OCI-LY7 (cell line): ENCODE data around the gene SLC35F2. TPM values are rescaled to one million over a fixed set of nuclear protein-coding genes. Genes with fewer than 3 reads are reported as not detected.
A peak's percentile ranks its signal among the peaks of the same experiment; 100 is the strongest.

Source experiments
- BruUV-seq: library from RNA; stranded (reverse); fragments of 400-500 nt; replicated peaks from 2 replicates; lab custom pipeline; 2021; lab: Mats Ljungman, UMichigan
- CTCF ChIA-PET: fragments of 300-600 bp; sonication (Branson Sonifier 250); formaldehyde crosslinking; loops from one replicate; lab custom pipeline; 2022; ENCODE audit warnings: antibody characterized with exemption; ENCODE audit not compliant: unreplicated experiment; lab: Charles Lee
- POLR2A ChIA-PET: fragments of 300-600 bp; sonication (Branson Sonifier 250); formaldehyde crosslinking; loops from one replicate; lab custom pipeline; 2022; ENCODE audit warnings: antibody characterized with exemption; lab: Charles Lee
- DNase-seq: peaks from one replicate; pipeline ENCODE4 v3.0.0-alpha.2; 2015; ENCODE audit warnings: low spot score
- H2AFZ ChIP-seq: fragments of 200-600 bp; sonication (generic), shearing (Covaris generic); 2 replicates; pipeline ENCODE4 v1.6.1; 2014; ENCODE audit warnings: mild to moderate bottlenecking, antibody characterized with exemption, low read length, moderate library complexity
- H3K27ac ChIP-seq: fragments of 200-600 bp; sonication (generic); 2 replicates; pipeline ENCODE4 v1.5.1; 2014; ENCODE audit warnings: mixed run types, low read depth, mild to moderate bottlenecking, moderate library complexity, low read length, inconsistent platforms; ENCODE audit not compliant: poor library complexity, severe bottlenecking
- H3K36me3 ChIP-seq: fragments of 200-600 bp; sonication (generic); 2 replicates; pipeline ENCODE4 v1.6.1; 2014; ENCODE audit warnings: mild to moderate bottlenecking, antibody characterized with exemption, low read length, moderate library complexity, mixed read lengths; ENCODE audit not compliant: insufficient read depth
- H3K4me1 ChIP-seq: fragments of 200-600 bp; sonication (generic); 2 replicates; pipeline ENCODE4 v1.5.1; 2014; ENCODE audit warnings: mild to moderate bottlenecking, low read length; ENCODE audit not compliant: insufficient read depth, poor library complexity, severe bottlenecking
- H3K4me2 ChIP-seq: fragments of 200-600 bp; sonication (generic); 2 replicates; pipeline ENCODE4 v1.6.1; 2014; ENCODE audit warnings: mild to moderate bottlenecking, low read length
- H3K4me3 ChIP-seq: fragments of 200-600 bp; sonication (generic); 2 replicates; pipeline ENCODE4 v1.5.1; 2014; ENCODE audit warnings: mild to moderate bottlenecking, low read depth, low read length; ENCODE audit not compliant: poor library complexity, severe bottlenecking
- H3K79me2 ChIP-seq: fragments of 200-600 bp; sonication (generic); 2 replicates; pipeline ENCODE4 v1.6.1; 2016; ENCODE audit warnings: low read depth, mild to moderate bottlenecking, low read length, moderate library complexity, mixed read lengths; ENCODE audit not compliant: insufficient read depth
- H3K9me2 ChIP-seq: fragments of 200-600 bp; sonication (generic); 2 replicates; pipeline ENCODE4 v1.6.1; 2016; ENCODE audit warnings: mild to moderate bottlenecking, low read length, mixed read lengths; ENCODE audit not compliant: insufficient read depth
- H3K9me3 ChIP-seq: fragments of 200-600 bp; sonication (generic); 2 replicates; pipeline ENCODE4 v1.6.1; 2014; ENCODE audit warnings: mild to moderate bottlenecking, mixed run types, low read length, mixed read lengths
- H4K20me1 ChIP-seq: fragments of 200-600 bp; sonication (generic); 2 replicates; pipeline ENCODE4 v1.6.1; 2014; ENCODE audit warnings: mild to moderate bottlenecking, antibody characterized with exemption, low read length, moderate library complexity, mixed read lengths; ENCODE audit not compliant: insufficient read depth
- CTCF ChIP-seq: fragments of 200-600 bp; sonication (generic); conservative IDR thresholded peaks from 2 replicates; pipeline ENCODE4 v1.5.1; 2014; ENCODE audit warnings: mild to moderate bottlenecking, antibody characterized with exemption, low read length, moderate library complexity, mixed read lengths
- EZH2phosphoT487 ChIP-seq: fragments of 200-600 bp; sonication (generic); IDR thresholded peaks from 2 replicates; pipeline ENCODE4 v1.6.1; 2018; ENCODE audit warnings: low read depth, borderline replicate concordance, mild to moderate bottlenecking, mixed run types, antibody characterized with exemption, low read length, moderate library complexity, mixed read lengths
- intact Hi-C: fragments of 100-400 bp; cut with micrococcal nuclease; formaldehyde crosslinking; loops from one replicate; pipeline ENCODE4 v1.10.0; 2022; ENCODE audit not compliant: unreplicated experiment
- total RNA-seq, 2 experiments: library from RNA; depleted of rRNA in 1 of 2; stranded (reverse); fragments of >200 nt in 1 of 2; shearing (Covaris generic) in 1 of 2; gene quantifications; 2 replicates each; pipeline ENCODE4 v1.2.3, GENCODE V29; 2014 to 2022

SLC35F2 gene
- total RNA-seq, 2 experiments from 2014 or later = 21.1 to 23.3 TPM

DNA sequence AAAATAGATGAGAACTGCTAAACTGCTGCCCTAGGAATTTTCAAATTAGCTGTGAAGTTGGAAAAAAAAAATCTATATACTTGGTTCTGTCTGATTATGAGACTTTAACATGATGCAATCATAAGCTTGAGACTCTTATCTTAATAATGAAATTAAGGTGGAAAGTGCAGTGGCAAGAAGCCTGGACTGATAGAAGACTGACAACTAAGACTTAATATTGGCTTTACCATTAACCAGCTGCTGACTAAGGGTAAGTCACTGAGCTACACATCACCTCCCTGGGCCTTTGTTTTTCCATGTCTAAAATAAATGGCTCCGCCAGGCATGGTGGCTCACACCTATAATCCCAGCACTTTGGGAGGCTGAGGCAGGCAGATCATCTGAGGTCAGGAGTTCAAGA, 56.9 kb downstream of the SLC35F2 start:
- ChIA-PET CTCF (no interaction called here), POLR2A (interaction anchor here (1.9 kb wide), 1 partner anchor 10 kb away, joined by 4 read pairs; no protein-coding TSS in a partner anchor)
- Histone ChIP-seq H3K4me1 (no peaks in the 10 kb centered on the region), H3K79me2 (no peaks in the 10 kb centered on the region), H3K27ac (no peak overlapping the region), H3K9me2 (no peaks in the 10 kb centered on the region), H2AFZ (no peak overlapping the region), H3K9me3 (no peaks in the 10 kb centered on the region), H3K4me2 (no peak overlapping the region), H3K36me3 (peaks cover 65% of the 10 kb centered on the region), H4K20me1 (no peaks in the 10 kb centered on the region), H3K4me3 (no peak overlapping the region)
- no peak for DNase-seq
- TF ChIP-seq CTCF = no peak
- no peak for TF ChIP-seq EZH2phosphoT487
- intact Hi-C loops = no loop called here
- BruUV-seq = no TSS peak

- H3K9me2 ChIP-seq = no peaks in the 10 kb centered on the region
- no peaks in the 10 kb centered on the region for H4K20me1 ChIP-seq
- intact Hi-C loops = no loop called here
- ChIA-PET POLR2A (no interaction called here), CTCF (no interaction called here)
- no TSS peak for BruUV-seq
- no peaks in the 10 kb centered on the region for H3K79me2 ChIP-seq
- peak; percentile 71 for DNase-seq
- H3K4me1 ChIP-seq = no peaks in the 10 kb centered on the region
- no peak overlapping the region for H2AFZ ChIP-seq
- H3K36me3 ChIP-seq = peaks cover 64% of the 10 kb centered on the region
- TF ChIP-seq CTCF = peak; percentile 94
- TF ChIP-seq EZH2phosphoT487 = no peak
- H3K27ac ChIP-seq = no peak overlapping the region
- no peak overlapping the region for H3K4me2 ChIP-seq
- H3K9me3 ChIP-seq = 0 out of 2 replicates have a peak, but pooled peaks cover 8% of the 10 kb centered on the region
- H3K4me3 ChIP-seq = no peak overlapping the region
These were observed 59.2 kb downstream of the SLC35F2 start for GRCh38 chr11:107799218-107799859.

DNA sequence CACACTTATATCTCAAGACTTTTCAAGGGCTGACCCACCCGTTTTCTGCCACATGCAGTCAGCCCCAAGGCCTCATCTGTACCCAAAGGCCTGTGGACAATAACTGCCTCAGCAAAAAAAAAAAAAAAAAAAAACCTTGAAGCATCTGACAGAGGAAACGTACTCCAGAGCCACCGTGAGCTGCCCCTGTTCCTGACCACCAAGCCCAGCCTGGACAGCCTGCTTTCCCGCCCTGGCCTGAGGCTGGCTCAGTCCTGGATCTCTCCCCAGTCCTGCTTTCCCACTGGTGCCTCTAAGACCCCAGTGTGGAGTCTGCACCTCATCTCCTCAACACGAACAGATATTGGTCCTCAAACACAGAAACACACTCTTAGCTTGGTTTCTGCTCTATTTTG, 66.5 kb downstream of the SLC35F2 start:
- no peak overlapping the region for H2AFZ ChIP-seq
- ChIA-PET POLR2A (interaction anchor here (0.6 to 1.9 kb wide), 3 partner anchors 10 to 1075 kb away, joined by 3 to 5 read pairs (median 4); no protein-coding TSS in a partner anchor), CTCF (no interaction called here)
- no peak for DNase-seq
- H3K9me3 ChIP-seq = 0 out of 2 replicates have a peak, but pooled peaks cover 8% of the 10 kb centered on the region
- no peak overlapping the region for H3K4me3 ChIP-seq
- H3K4me2 ChIP-seq = no peak overlapping the region
- BruUV-seq = TSS peak; percentile 59
- H3K36me3 ChIP-seq = peaks cover 48% of the 10 kb centered on the region
- no peak for TF ChIP-seq CTCF
- no peak for TF ChIP-seq EZH2phosphoT487
- intact Hi-C loops = no loop called here
- no peaks in the 10 kb centered on the region for H4K20me1 ChIP-seq
- no peak overlapping the region for H3K27ac ChIP-seq
- no peaks in the 10 kb centered on the region for H3K4me1 ChIP-seq
- H3K79me2 ChIP-seq = no peaks in the 10 kb centered on the region
- no peaks in the 10 kb centered on the region for H3K9me2 ChIP-seq
